NCI-H524 treated with DMSO at 0.1 percent for 48 hours (cell line): ENCODE data around the gene MRGPRD.
"Not testable (repeated sequence)": the region's sequence is repeated elsewhere in the genome, so short reads cannot be mapped to it uniquely, and the experiment has no call there.

Experiments used
- DNase-seq: peaks from one replicate; lab custom pipeline; 2025; lab: John Stamatoyannopoulos, UW

MRGPRD gene

DNA sequence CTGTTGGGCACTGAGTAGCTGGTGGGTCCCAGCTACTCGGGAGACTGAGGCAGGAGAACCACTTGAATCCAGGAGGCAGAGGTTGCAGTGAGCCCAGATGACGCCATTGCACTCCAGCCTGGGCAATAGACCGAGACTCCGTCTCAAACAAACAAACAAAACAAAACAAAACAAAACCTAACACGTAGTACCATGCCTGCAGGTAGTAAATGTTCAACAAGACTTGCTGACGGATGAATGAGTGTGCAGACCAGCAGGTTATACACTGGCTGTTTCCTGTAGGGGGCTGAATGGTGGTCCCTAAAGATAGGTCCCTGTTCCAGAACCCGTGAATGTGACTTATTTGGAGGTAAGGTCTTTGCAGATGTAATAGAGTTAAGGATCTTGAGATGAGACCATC lies 12.8 kb upstream of the MRGPRD start:
- DNase-seq = no peak

- no peak for DNase-seq
Measured at GRCh38 chr11:68992743-68993255, 12.0 kb upstream of the MRGPRD start.

DNA sequence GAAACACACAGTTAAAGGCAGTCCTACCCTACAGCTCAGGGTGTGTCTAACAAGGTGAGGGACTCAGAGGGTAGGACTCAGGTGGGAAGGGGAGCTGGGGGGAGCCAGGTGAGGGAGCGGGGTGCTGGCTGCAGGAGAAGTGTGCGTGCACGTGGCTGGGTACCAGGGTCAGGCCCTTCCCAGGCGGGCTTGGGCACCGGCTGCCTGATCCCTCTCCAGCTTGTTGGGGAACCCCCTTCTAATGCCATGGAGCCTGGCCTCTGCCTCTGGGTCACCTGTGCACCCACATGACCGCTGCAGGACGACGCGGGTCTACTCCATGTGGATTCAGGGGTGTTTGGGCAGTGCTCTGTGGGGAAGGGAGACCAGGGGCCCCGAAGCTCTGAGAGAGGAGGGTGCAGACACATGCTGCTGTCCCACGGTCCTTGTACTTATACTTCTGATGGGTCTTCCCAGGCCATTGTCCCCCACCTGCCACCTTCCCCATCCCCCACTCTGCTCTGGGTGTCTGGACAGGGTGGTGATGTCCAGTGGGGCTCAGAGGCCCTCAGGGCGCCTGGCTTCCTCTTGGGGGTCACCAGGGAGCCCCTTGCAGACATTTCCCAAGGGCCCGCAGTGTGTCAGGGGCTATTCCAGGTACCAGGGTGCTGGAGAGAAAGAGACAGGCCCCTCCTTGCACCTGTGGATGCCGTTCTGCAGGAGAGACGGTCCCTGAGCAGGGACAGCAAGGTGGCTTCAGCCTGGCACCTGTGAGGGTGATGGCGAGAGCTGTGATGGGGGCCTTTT lies 10.4 kb upstream of the MRGPRD start:
- DNase-seq = no peak

DNA sequence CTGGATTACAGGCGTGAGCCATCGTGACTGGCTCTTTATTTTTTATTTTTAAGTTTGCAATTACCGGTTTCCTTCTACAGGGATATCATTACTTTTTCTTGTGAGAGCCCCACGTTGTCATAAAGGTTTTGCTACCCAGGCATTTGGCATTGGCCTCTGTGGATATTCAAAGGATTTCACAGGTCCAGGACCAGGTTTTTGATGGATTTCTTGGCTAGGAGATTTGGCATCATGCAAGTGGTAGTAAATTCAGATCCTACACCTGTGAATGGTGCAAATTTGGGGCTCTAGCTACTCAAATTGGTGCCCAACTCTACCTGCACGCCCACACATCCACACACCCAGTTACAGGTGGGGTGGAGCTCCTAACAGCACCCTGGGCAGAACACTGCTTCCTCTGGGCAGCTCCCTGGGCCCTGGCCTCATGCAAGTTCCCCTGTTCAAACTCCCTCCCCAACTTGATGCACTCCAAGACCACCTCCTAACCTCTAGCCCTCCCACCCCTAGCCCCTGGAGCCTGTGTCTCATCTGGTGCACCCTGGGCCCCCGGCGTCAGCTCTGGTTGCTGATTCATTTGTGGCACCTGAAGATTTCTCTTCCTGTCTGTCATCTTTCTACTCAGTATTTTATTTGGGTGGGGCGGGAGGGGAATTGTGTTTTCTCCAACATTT lies 9.3 kb upstream of the MRGPRD start:
- no peak for DNase-seq

- DNase-seq = peak; percentile 53
Measured at GRCh38 chr11:68988491-68988890, 7.7 kb upstream of the MRGPRD start.

GRCh38 chr11:68987211-68987610 lies 6.4 kb upstream of the MRGPRD start:
- no peak for DNase-seq

GRCh38 chr11:68983801-68984200 lies 3.0 kb upstream of the MRGPRD start:
- DNase-seq = no peak

GRCh38 chr11:68982134-68982533 lies 1.3 kb upstream of the MRGPRD start:
- no peak for DNase-seq

- no peak for DNase-seq
Measured at GRCh38 chr11:68979931-68980775, 633 bp downstream of the MRGPRD start.

DNA sequence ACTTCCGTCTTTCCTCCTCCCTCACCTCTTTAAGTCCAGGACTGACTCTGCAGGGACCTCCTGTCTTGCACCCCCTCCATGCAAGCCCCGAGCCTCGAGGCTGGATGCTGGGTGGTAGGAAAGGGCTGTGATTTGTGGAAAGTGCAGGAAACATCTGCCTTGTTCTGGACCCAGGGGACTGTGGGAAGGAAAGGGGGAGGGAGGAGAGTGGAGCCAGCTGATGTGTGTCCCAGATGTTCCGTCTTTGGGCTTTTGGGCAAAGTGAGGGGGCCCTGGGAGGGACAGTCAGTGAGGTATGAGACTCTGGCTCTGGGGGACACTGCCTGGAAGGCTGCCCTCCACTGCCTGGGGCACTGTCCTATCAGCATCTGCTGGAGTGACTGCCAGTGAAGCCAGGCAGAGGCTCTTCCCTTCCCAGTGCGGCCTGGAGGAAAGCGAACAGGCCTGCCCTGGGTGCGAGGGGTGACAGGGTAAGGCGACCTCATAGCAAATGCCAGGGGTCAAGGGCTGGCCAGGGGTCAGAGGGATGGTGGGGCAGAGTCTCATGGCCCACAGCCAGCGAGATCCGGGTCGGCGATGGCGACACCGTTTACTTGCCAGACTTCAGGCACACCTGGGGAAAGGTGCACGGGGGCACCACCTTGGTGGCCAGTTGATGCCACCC lies 1.7 kb downstream of the MRGPRD start:
- no peak for DNase-seq

DNA sequence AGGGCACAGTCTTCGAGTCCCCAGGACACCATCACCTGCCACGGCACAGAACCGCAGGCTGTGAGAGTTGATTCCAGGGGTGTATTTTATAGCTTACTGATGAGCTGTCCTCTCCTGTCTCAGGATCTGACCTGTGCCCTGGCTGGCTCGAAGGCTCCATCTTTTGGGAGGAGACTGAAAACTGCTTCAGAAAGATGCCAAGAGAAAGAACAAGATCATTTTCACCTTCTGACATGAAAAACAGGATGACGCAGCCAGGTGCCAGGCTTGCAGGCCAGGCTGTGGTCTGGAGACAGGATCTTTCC lies 2.2 kb downstream of the MRGPRD start:
- no peak for DNase-seq

DNA sequence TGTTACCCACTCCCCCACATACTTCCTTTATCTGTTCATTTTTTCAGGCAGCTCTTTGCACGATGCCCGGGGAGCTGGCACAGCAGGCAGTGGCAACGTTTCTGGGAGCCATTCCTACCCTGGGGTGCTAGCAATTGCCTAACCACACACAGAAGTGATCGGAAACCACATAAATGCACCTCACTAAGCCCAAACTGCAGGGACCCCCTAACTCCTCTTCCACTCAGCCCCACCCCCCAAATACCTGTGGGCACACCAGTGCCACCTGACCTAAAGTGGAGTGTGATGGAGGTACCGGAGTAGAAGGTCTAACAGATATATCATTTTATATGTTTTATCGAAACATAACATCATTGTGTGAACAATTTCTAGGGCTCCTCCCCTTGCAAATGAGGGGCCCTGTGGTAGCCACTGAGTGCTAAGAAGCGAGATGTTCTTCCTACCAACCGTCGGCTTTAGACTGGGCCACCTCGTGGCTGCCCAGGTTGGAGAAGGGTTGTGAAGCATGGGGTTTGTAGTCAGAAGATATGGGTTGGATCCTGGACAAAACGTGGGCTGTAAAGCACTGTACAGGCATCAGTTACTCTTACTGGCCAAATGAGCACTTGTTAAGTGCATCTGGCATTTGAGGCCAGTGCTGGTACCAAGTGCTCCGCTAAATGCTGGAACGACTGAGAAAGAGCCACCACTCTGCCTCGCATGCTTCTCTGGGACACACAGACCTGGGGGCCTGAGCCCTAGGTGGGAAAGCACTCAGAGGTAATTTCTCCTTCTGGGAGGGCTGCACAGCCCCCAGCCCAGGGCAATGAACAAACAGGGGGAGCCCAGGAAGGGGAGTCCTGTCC lies 2.8 kb downstream of the MRGPRD start:
- no peak for DNase-seq

DNA sequence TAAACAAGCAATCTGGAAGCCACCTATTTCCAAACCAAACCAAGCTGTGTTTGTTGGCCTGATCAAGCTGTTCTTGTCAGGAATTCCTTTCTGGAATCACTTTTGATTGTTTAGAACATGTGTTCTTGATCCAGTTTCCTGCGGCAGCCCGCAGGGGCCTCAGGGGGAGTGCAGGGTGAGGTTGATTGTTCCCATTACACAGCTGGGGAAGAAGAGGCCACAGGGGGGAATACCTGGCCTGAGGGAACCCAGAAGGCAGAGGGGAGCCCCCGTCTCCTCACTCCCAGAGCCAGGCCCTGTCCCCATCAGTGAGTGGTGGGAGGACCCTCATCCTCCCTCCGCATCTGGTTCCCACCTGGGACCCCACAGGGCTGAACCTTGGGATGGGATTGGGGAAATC lies 4.2 kb downstream of the MRGPRD start:
- DNase-seq = no peak

- DNase-seq = no peak
Measured at GRCh38 chr11:68976095-68976494, 4.7 kb downstream of the MRGPRD start.

DNA sequence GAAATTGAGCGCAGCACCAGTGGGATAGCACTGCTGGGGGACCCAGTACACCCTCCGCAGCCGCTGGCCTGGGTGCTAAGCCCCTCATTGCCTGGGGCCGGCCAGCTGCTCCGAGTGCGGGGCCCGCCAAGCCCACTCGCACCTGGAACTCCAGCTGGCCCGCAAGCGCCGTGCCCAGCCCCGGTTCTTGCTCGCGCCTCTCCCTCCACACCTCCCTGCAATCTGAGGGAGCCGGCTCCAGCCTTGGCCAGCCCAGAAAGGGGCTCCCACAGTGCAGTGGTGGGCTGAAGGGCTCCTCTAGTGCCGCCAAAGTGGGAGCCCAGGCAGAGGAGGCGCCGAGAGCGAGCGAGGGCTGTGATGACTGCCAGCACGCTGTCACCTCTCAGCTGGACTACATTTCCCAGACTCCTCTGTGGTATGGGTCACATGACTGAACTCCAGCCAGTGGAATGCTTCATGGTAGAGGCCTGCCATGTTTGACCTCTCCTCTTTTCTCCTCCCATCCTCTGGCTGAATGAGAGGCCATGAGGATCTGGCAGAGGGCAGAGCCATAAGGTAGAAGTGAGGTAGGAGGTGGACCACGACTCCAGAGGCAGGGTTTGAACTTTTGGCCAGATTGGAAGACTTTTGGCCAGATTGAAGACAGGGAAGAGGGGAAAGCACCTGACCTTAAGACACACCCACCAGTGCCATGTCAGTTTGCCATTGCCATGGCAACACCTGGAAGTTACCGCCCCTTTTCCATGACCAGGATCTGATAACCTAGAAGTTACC lies 6.2 kb downstream of the MRGPRD start:
- DNase-seq = no peak

DNA sequence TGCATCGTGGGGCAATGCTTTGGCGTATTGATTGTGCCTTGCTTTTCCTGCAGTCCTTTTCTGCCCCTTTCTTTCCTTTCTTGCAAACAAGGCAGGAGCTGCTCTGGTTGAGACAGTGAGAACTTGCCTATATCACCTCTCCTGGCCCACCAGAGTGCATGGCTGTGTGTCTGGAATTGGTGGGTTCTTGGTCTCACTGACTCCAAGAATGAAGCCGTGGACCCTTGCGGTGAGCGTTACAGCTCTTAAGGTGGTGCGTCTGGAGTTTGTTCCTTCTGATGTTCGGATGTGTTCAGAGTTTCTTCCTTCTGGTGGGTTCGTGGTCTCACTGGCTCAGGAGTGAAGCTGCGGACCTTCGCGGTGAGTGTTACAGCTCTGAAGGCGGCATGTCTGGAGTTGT lies 7.1 kb downstream of the MRGPRD start:
- not testable (repeated sequence) for DNase-seq

DNA sequence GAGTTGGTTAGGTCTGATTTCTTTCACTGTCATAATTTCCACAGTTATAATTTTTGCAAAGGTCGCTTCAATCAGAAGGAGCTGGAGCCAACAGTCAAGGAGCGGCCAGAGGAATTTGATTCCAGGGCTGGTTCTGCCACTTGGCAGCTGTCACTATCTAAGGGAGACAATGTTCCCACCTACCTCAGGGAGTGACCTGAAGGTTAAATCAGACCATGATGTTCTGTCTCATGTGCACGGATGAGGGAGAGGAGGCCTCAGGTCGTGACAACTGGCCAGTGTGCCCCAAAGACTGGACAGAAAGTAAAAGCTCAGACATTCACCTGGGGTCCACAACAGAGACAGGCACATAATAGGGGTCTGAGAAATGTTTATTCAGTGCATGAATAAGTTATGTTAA lies 7.6 kb downstream of the MRGPRD start:
- no peak for DNase-seq

DNA sequence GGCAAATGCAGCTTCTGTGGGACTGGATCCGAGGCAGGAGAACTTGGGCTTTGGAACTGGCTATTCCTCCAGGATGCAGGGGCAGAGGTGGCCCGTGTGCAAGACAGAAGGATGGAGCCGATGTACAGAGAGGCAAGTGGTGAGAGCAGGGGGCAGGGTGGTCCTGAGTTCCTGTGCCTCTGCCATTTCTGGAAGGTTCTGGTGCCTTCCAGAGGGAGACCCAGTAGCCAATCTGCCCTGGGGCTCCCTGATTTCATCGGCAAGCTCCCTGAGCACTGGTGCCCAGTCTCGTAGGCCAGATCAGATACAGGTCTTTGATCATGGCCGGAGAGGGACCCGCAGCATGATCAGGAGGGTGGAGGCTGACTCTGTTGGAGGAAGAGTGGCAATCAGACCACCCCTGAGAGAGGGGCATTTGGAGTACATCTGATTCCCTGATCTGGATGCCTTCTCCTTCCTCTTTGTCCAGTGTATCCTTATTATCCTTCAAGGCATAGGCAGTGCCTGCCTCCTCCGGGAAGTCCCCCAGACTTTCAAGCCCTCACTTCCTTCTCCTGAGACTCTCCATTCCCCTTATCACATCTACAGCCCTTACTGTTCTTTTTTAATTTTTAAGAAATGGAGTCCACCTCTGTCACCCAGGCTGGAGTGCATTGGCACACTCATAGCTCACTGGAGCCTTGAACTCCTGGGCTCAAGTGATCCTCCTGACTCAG lies 9.7 kb downstream of the MRGPRD start:
- DNase-seq = no peak

DNA sequence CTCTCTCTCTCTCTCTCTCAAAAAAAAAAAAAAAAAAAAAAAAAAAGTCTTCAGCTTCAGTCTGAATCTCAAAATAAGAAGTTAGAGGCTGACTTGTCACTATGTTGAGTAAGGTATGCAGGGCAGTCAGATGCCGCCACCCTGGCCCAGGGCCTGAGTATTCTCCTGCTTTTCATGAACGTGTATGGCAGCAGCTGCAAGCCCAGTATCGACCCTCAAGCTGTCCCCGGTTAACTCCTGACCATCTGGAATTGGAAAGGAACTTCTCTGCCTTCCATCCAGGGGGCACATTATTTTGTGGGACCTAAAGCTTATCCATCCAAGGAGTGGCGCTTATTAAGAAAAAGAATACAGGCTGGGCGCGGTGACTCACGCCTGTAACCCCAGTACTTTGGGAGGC lies 11.4 kb downstream of the MRGPRD start:
- no peak for DNase-seq
